Measurements from ENCODE around the gene TBC1D13. TPM values are rescaled to one million over a fixed set of nuclear protein-coding genes. Genes with fewer than 3 reads are reported as not detected.
A peak's percentile ranks its signal among the peaks of the same experiment; 100 is the strongest.
"Not testable (repeated sequence)": the region's sequence is repeated elsewhere in the genome, so short reads cannot be mapped to it uniquely, and the experiment has no call there.

The TBC1D13 gene
- total RNA-seq, 1 donor from 2014 or later, result 16.6 TPM

DNA sequence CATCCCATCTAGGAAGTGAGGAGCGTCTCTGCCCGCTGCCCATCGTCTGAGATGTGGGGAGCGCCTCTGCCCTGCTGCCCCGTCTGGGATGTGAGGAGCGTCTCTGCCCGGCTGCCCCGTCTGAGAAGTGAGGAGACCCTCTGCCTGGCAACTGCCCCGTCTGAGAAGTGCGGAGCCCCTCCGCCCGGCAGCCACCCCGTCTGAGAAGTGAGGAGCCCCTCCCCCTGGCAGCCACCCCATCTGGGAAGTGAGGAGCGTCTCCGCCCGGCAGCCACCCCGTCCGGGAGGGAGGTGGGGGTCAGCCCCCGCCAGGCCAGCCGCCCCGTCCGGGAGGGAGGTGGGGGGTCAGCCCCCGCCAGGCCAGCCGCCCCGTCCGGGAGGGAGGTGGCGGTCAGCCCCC lies 7.0 kb upstream of the TBC1D13 start:
- DNase-seq; ATAC-seq (ENCODE audit: poor library complexity); intact Hi-C loops (cut with DNase I): not testable (repeated sequence)

- ATAC-seq (ENCODE audit: poor library complexity), result no peak
- DNase-seq, result no peak
- intact Hi-C loops (cut with DNase I), result no loop called here
These were observed 5.6 kb upstream of the TBC1D13 start for GRCh38 chr9:128781187-128782070.

DNA sequence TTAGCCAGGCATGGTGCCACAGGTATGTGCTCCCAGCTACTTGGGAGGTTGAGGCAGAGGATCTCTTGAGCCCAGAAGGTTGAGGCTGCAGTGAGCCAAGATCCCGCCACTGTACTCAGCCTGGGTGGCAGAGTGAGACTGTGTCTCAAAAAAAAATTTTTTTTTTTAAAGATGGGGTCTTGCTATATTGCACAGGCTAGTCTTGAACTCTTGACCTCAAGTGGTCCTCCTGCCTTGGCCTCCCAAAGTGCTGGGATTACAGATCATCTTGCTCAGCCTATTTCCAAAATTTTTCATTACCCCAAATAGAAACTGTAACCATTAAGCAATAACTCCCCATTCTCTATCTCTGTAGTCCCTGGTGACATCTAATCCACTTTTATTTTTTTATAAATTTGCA lies 4.4 kb upstream of the TBC1D13 start:
- intact Hi-C loops (cut with DNase I), result no loop called here
- DNase-seq (no peak), ATAC-seq (ENCODE audit: poor library complexity) (no peak)

GRCh38 chr9:128785427-128785826 lies 1.6 kb upstream of the TBC1D13 start:
- DNase-seq (no peak), ATAC-seq (ENCODE audit: poor library complexity) (no peak)
- intact Hi-C loops (cut with DNase I), result no loop called here

GRCh38 chr9:128787659-128788058 lies 606 bp downstream of the TBC1D13 start:
- ATAC-seq (ENCODE audit: poor library complexity), result peak; percentile 6
- DNase-seq, result no peak
- intact Hi-C loops (cut with DNase I), result no loop called here

GRCh38 chr9:128788445-128788844 lies 1.4 kb downstream of the TBC1D13 start:
- no peak for ATAC-seq (ENCODE audit: poor library complexity)
- intact Hi-C loops (cut with DNase I), result no loop called here
- DNase-seq, result no peak

- intact Hi-C loops (cut with DNase I), result no loop called here
- DNase-seq (no peak), ATAC-seq (ENCODE audit: poor library complexity) (no peak)
These were observed 3.5 kb downstream of the TBC1D13 start for GRCh38 chr9:128790536-128790935.

DNA sequence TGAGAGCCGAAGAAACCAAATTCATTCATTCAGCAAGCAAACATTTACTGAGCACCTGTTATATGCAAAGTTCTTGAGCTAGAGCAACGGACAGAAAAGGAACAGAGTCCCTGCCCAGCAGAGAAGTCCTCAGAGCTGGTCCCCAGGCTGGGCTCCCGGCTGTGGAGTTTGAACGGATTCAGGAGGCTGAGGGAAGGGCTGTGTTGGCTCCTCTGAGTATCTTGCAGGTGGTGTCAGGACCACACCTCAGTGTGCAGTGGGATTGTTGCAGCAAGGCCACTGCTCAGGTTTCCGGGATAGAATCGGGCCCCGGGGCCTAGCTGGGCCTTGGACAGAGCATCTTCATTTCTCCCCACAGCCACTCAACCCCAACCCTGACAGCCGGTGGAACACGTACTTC lies 5.1 kb downstream of the TBC1D13 start:
- no peak for DNase-seq
- ATAC-seq (ENCODE audit: poor library complexity), result no peak
- intact Hi-C loops (cut with DNase I), result no loop called here

GRCh38 chr9:128792978-128793686 lies 6.1 kb downstream of the TBC1D13 start:
- ATAC-seq (ENCODE audit: poor library complexity) (no peak), DNase-seq (no peak)
- intact Hi-C loops (cut with DNase I), result no loop called here

- intact Hi-C loops (cut with DNase I); ATAC-seq (ENCODE audit: poor library complexity): not testable (repeated sequence)
These were observed 7.9 kb downstream of the TBC1D13 start for GRCh38 chr9:128794961-128795360.

DNA sequence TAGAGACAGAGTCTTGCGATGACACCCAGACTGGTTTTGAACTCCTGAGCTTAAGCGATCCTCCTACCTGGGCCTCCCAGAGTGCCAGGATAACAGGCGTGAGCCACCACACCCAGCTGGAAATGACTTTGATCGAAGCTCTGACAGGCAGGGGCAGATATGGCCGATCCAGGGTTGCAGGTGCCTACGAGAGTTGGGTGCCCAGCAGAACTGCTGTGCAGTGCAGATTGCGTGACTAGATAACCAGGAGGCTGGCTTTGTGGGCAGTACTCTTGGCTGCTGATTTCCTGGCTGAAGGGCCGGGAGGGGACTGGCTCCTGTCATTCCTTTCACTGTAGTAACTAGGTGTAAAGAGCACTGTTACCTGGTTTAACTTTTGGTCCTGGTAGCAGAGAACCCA lies 11.8 kb downstream of the TBC1D13 start:
- intact Hi-C loops (cut with DNase I), result no loop called here
- DNase-seq (no peak), ATAC-seq (ENCODE audit: poor library complexity) (no peak)

More at GRCh38 chr9:128794961-128795360, 7.9 kb downstream of the TBC1D13 start:
- DNase-seq, result not testable (repeated sequence)

GRCh38 chr9:128800061-128800460 lies 13.0 kb downstream of the TBC1D13 start:
- ATAC-seq (ENCODE audit: poor library complexity) (no peak), DNase-seq (no peak)
- intact Hi-C loops (cut with DNase I), result no loop called here

DNA sequence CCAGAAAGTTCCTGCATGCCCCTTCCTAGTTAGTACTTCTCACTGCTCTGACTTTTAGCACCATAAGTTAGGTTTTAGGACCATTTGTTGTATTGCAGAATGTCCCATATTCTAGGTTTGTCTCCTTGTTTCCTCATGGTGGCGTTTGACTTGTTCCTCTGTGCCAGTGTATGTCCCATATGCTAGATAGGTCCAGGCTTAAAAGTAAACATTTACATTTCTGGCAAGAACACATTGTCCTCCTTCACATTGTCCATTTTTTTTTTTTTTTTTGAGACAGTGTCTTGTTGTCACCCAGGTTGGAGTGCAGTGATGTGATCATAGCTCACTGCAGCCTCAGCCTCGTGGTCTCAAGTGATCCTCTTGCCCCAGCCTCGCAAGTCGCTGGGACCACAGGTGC lies 15.4 kb downstream of the TBC1D13 start:
- DNase-seq (no peak), ATAC-seq (ENCODE audit: poor library complexity) (no peak)
- intact Hi-C loops (cut with DNase I), result no loop called here

GRCh38 chr9:128805661-128806060 lies 18.6 kb downstream of the TBC1D13 start:
- intact Hi-C loops (cut with DNase I), result no loop called here
- no peak for DNase-seq
- no peak for ATAC-seq (ENCODE audit: poor library complexity)

- ATAC-seq (ENCODE audit: poor library complexity) (no peak), DNase-seq (no peak)
- intact Hi-C loops (cut with DNase I), result no loop called here
These were observed 20.8 kb downstream of the TBC1D13 start for GRCh38 chr9:128807827-128808226.

GRCh38 chr9:128808543-128808942 lies 21.5 kb downstream of the TBC1D13 start:
- ATAC-seq (ENCODE audit: poor library complexity), result no peak

DNA sequence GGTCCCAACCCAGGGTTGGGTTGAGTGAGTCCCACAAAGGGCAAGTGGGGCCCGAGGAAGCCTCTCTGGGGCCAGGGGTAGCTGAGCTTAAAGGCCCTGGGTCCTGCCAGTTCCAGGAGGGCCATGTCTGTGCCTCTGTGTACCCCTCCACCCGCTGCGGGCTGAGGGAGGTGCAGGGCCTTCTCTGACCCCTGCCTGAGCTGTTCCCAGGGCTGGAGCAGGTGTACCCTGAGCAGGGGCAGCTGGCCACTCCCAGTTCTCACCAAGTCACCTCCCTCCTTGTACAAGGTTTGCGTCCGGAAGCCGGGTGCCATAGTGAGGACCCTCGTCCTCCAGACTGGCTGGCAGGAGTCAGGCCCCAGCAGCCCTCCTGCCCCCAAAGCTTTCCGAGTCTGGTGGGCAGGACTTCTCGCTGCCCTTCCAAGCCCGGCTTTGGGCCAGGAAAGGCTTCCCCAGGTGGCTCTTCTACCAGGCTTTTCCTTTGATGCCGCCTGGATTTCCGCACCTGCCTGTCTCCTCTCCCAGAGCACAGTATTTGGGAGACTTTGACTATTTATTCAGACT lies 22.1 kb downstream of the TBC1D13 start:
- peak; percentile 27 for ATAC-seq (ENCODE audit: poor library complexity)
- no peak for DNase-seq
- intact Hi-C loops (cut with DNase I), result no loop called here

More at GRCh38 chr9:128808543-128808942, 21.5 kb downstream of the TBC1D13 start:
- intact Hi-C loops (cut with DNase I), result no loop called here
- DNase-seq, result no peak

GRCh38 chr9:128809831-128810230 lies 22.8 kb downstream of the TBC1D13 start:
- no peak for ATAC-seq (ENCODE audit: poor library complexity)
- no peak for DNase-seq

DNA sequence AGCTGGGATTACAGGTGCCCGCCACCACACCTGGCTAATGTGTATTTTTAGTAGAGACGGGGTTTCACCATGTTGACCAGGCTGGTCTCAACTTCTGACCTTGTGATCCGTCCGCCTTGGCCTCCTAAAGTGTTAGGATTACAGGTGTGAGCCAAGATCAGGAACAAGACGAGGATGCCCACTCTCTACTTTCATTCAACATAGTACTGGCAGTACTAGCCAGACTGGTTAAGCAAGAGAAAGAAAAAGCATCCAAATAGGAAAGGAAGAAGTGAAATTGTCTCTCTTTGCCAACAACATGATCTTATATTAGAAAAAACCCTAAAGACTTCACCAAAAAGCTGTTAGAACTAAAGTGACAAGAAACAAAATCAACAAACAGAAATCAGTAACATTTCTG lies 23.8 kb downstream of the TBC1D13 start:
- intact Hi-C loops (cut with DNase I), result no loop called here
- ATAC-seq (ENCODE audit: poor library complexity) (no peak), DNase-seq (no peak)

More at GRCh38 chr9:128809831-128810230, 22.8 kb downstream of the TBC1D13 start:
- intact Hi-C loops (cut with DNase I), result no loop called here
